Measurements from ENCODE around the gene TRIM28.

GRCh38 chr19:58562122-58563033 lies 18.5 kb downstream of the TRIM28 start:
- TF ChIP-seq POLR2A (IDR thresholded peaks at IDR 0.05), result no peak
- TF ChIP-seq, protein P1, sequence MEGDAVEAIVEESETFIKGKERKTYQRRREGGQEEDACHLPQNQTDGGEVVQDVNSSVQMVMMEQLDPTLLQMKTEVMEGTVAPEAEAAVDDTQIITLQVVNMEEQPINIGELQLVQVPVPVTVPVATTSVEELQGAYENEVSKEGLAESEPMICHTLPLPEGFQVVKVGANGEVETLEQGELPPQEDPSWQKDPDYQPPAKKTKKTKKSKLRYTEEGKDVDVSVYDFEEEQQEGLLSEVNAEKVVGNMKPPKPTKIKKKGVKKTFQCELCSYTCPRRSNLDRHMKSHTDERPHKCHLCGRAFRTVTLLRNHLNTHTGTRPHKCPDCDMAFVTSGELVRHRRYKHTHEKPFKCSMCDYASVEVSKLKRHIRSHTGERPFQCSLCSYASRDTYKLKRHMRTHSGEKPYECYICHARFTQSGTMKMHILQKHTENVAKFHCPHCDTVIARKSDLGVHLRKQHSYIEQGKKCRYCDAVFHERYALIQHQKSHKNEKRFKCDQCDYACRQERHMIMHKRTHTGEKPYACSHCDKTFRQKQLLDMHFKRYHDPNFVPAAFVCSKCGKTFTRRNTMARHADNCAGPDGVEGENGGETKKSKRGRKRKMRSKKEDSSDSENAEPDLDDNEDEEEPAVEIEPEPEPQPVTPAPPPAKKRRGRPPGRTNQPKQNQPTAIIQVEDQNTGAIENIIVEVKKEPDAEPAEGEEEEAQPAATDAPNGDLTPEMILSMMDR (IDR thresholded peaks at IDR 0.05), result no peak
- peak in 1 of 2 donors; percentile 25 for TF ChIP-seq POLR2AphosphoS5 (IDR thresholded peaks at IDR 0.05; ENCODE audit: insufficient read depth in 1 of 2, low read depth in 1 of 2)
